Urothelium cell line (cell line): Measurements from ENCODE around the gene EOMES.

Experiments
- DNase-seq: peaks from one replicate; pipeline ENCODE4 v3.0.0; 2011; ENCODE audit warnings: low spot score, mixed read lengths
- FAIRE-seq: peaks from 2 replicates; lab custom pipeline; 2011; peaks lifted over from hg19 to GRCh38; lab: Jason Lieb, UNC

The EOMES gene

GRCh38 chr3:27685474-27685873, 36.6 kb downstream of the EOMES start:
- DNase-seq (no peak), FAIRE-seq (no peak)

GRCh38 chr3:27684302-27684701, 37.8 kb downstream of the EOMES start:
- DNase-seq (no peak), FAIRE-seq (no peak)

- DNase-seq, result peak; percentile 72
- FAIRE-seq, result no peak
These were observed 40.8 kb downstream of the EOMES start for GRCh38 chr3:27681249-27681748.

GRCh38 chr3:27680517-27681246, 41.4 kb downstream of the EOMES start:
- FAIRE-seq (no peak), DNase-seq (no peak)

GRCh38 chr3:27679691-27680090, 42.4 kb downstream of the EOMES start:
- DNase-seq, result no peak
- FAIRE-seq, result no peak

GRCh38 chr3:27678234-27678633, 43.9 kb downstream of the EOMES start:
- DNase-seq (no peak), FAIRE-seq (no peak)

- FAIRE-seq (no peak), DNase-seq (no peak)
These were observed 44.6 kb downstream of the EOMES start for GRCh38 chr3:27677565-27677964.

GRCh38 chr3:27675287-27675686, 46.8 kb downstream of the EOMES start:
- DNase-seq (no peak), FAIRE-seq (no peak)

- no peak for FAIRE-seq
These were observed 48.4 kb downstream of the EOMES start for GRCh38 chr3:27673701-27674100.

GRCh38 chr3:27671101-27671500, 51.0 kb downstream of the EOMES start:
- DNase-seq (no peak), FAIRE-seq (no peak)

More at GRCh38 chr3:27673701-27674100, 48.4 kb downstream of the EOMES start:
- DNase-seq, result no peak

- DNase-seq (no peak), FAIRE-seq (no peak)
These were observed 51.5 kb downstream of the EOMES start for GRCh38 chr3:27670619-27671018.

GRCh38 chr3:27669591-27669990, 52.5 kb downstream of the EOMES start:
- FAIRE-seq (no peak), DNase-seq (no peak)

- FAIRE-seq (no peak), DNase-seq (no peak)
These were observed 54.4 kb downstream of the EOMES start for GRCh38 chr3:27667751-27668150.

- FAIRE-seq (no peak), DNase-seq (no peak)
These were observed 55.4 kb downstream of the EOMES start for GRCh38 chr3:27666708-27667107.

- FAIRE-seq (no peak), DNase-seq (no peak)
These were observed 55.9 kb downstream of the EOMES start for GRCh38 chr3:27666272-27666671.
